Keratinocyte (primary cell): ENCODE measurements around the gene FASLG. TPM values are rescaled to one million over a fixed set of nuclear protein-coding genes. Genes with fewer than 3 reads are reported as not detected.

ENCODE experiments used
- DNase-seq: peaks from one replicate; pipeline ENCODE4 v3.0.0-alpha.2; 2011; ENCODE audit warnings: low read depth, missing footprints, low spot score
- FAIRE-seq: peaks from 2 replicates; lab custom pipeline; 2011; peaks lifted over from hg19 to GRCh38; lab: Jason Lieb, UNC
- H2AFZ ChIP-seq: 2 replicates; pipeline ENCODE4 v1.6.0; 2012; ENCODE audit warnings: low read length, control low read depth, inconsistent platforms; ENCODE audit not compliant: control insufficient read depth
- H3K27ac ChIP-seq: 2 replicates; pipeline ENCODE4 v1.5.1; 2011; ENCODE audit warnings: low read length; ENCODE audit not compliant: control insufficient read depth, insufficient read depth
- H3K27me3 ChIP-seq: 3 replicates; pipeline ENCODE4 v1.6.0; 2011; ENCODE audit warnings: low read length; ENCODE audit not compliant: control insufficient read depth, insufficient read depth; ENCODE audit errors: extremely low read depth
- H3K36me3 ChIP-seq, 2 experiments: 2 replicates in 1 of 2; 3 replicates in 1 of 2; pipeline ENCODE4 v1.5.1; 2011; ENCODE audit warnings: low read length in 2 of 2, mild to moderate bottlenecking in 1 of 2; ENCODE audit not compliant: control insufficient read depth in 2 of 2, insufficient read depth in 2 of 2; ENCODE audit errors: extremely low read depth in 1 of 2
- H3K4me1 ChIP-seq: 3 replicates; pipeline ENCODE4 v1.5.1; 2011; ENCODE audit warnings: low read length; ENCODE audit not compliant: control insufficient read depth, insufficient read depth; ENCODE audit errors: extremely low read depth
- H3K4me2 ChIP-seq: 3 replicates; pipeline ENCODE4 v1.6.0; 2011; ENCODE audit warnings: low read depth, low read length; ENCODE audit not compliant: control insufficient read depth, insufficient read depth; ENCODE audit errors: extremely low read depth
- H3K4me3 ChIP-seq, 3 experiments: fragments of 200-600 bp in 1 of 3; sonication (generic) in 1 of 3; 2 replicates in 2 of 3; 3 replicates in 1 of 3; pipeline ENCODE4 v1.5.1; 2011 to 2016; ENCODE audit warnings: low read length in 3 of 3, mild to moderate bottlenecking in 3 of 3, control low read depth in 2 of 3, inconsistent platforms in 1 of 3, low read depth in 1 of 3, mixed read lengths in 1 of 3, mixed run types in 1 of 3, moderate library complexity in 1 of 3; ENCODE audit not compliant: control insufficient read depth in 2 of 3, insufficient read depth in 2 of 3; ENCODE audit errors: extremely low read depth in 1 of 3
- H3K79me2 ChIP-seq: 2 replicates; pipeline ENCODE4 v1.6.0; 2012; ENCODE audit warnings: low read length; ENCODE audit not compliant: control insufficient read depth, insufficient read depth
- H3K9ac ChIP-seq: 3 replicates; pipeline ENCODE4 v1.6.0; 2011; ENCODE audit warnings: low read length; ENCODE audit not compliant: control insufficient read depth, insufficient read depth; ENCODE audit errors: extremely low read depth
- H3K9me1 ChIP-seq: 3 replicates; pipeline ENCODE4 v1.6.0; 2011; ENCODE audit warnings: low read length; ENCODE audit not compliant: control insufficient read depth, insufficient read depth; ENCODE audit errors: extremely low read depth
- H3K9me3 ChIP-seq: 2 replicates; pipeline ENCODE4 v1.5.1; 2012; ENCODE audit warnings: low read depth, low read length; ENCODE audit not compliant: control insufficient read depth
- H4K20me1 ChIP-seq: 3 replicates; pipeline ENCODE4 v1.6.0; 2011; ENCODE audit warnings: low read length; ENCODE audit not compliant: control insufficient read depth, insufficient read depth; ENCODE audit errors: extremely low read depth
- EZH2 ChIP-seq: IDR thresholded peaks from one replicate; pipeline ENCODE4 v1.6.1; 2012; ENCODE audit warnings: inconsistent platforms, mild to moderate bottlenecking, low read length, moderate library complexity
- dilution Hi-C: fragments of 300-500 bp; cut with MboI; formaldehyde crosslinking; loops from one replicate; pipeline ENCODE4 v1.7.0; 2020; ENCODE audit warnings: low sequenced_read_pairs; ENCODE audit not compliant: extremely low pct_ligation_motif_present
- polyA plus RNA-seq, 5 experiments: library from polyadenylated mRNA; depleted of rRNA in 3 of 5; stranded (reverse) in 3 of 5; stranded (forward) in 1 of 5; unstranded in 1 of 5; fragments of >200 nt; gene quantifications; 1 replicate in 1 of 5; 2 replicates in 3 of 5; 3 replicates in 1 of 5; pipeline versions ENCODE4 v1.2.1 to v1.2.3, GENCODE V29; 2011 to 2012; ENCODE audit warnings: missing spikeins in 2 of 5, low read depth in 1 of 5, low replicate concordance in 1 of 5
- TF ChIP-seq, protein P1 (sequence below), 3 experiments: IDR thresholded peaks in 1 of 3; conservative IDR thresholded peaks in 1 of 3; optimal IDR thresholded peaks in 1 of 3; 2 replicates in 2 of 3; 3 replicates in 1 of 3; pipeline versions ENCODE3 to v1.5.1; 2011; ENCODE audit warnings: low read length in 3 of 3, mild to moderate bottlenecking in 3 of 3, moderate library complexity in 2 of 3, control low read depth in 1 of 3, inconsistent platforms in 1 of 3; ENCODE audit not compliant: insufficient read depth in 2 of 3; ENCODE audit errors: extremely low read depth in 1 of 3

Gene FASLG
- polyA plus RNA-seq, 1 donor (not counting 4 experiments of a cell fraction or from before 2014, with no cell fraction given) = 0.04 TPM

DNA sequence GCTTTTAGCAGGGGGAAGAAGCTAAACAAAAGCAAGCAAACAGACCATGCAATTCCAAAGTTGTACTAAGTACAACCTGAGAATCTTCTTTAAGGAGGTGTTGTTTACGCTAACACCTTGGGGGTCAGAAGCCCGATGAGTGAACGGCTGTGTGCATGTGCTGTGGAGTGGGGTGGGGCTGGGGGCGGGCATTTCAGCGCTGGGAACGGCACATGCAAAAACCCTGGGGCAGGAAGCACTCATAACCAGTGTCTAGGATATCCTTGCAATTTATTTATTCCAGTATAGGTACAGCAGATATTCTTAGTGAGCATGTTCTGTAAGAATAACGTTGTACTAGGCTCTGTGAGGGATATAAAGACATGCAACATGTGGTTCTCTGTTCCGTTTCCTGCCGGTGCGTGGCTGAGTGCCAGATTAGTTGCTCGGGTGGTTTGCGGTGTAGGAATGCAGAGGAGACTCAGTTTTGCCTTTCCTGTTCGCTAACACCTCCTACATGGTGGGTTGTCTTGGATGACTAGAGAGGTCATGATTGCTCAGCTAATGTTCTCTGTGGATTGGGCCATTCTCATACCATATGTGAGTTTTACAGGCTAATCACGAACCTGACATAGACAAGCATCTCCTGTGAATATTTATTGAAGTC is 3.7 kb downstream of the FASLG start:
- Histone ChIP-seq H3K79me2 (no peaks in the 10 kb centered on the region), H2AFZ (peak overlapping the region; percentile 76), H4K20me1 (no peaks in the 10 kb centered on the region), H3K9me1 (no peaks in the 10 kb centered on the region), H3K4me1 (peaks cover 17% of the 10 kb centered on the region), H3K27me3 (no peaks in the 10 kb centered on the region), H3K4me3 (no peak overlapping the region), H3K36me3 (no peaks in the 10 kb centered on the region), H3K27ac (peak overlapping the region; percentile 22), H3K9me3 (no peaks in the 10 kb centered on the region), H3K4me2 (peak overlapping the region; percentile 67), H3K9ac (no peak overlapping the region)
- FAIRE-seq (peak; percentile 93), DNase-seq (peak; percentile 32)
- dilution Hi-C loops = no loop called here
- TF ChIP-seq, protein P1, sequence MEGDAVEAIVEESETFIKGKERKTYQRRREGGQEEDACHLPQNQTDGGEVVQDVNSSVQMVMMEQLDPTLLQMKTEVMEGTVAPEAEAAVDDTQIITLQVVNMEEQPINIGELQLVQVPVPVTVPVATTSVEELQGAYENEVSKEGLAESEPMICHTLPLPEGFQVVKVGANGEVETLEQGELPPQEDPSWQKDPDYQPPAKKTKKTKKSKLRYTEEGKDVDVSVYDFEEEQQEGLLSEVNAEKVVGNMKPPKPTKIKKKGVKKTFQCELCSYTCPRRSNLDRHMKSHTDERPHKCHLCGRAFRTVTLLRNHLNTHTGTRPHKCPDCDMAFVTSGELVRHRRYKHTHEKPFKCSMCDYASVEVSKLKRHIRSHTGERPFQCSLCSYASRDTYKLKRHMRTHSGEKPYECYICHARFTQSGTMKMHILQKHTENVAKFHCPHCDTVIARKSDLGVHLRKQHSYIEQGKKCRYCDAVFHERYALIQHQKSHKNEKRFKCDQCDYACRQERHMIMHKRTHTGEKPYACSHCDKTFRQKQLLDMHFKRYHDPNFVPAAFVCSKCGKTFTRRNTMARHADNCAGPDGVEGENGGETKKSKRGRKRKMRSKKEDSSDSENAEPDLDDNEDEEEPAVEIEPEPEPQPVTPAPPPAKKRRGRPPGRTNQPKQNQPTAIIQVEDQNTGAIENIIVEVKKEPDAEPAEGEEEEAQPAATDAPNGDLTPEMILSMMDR (optimal IDR thresholded peaks at IDR 0.05 in 1 of 3, IDR thresholded peaks at IDR 0.05 in 1 of 3, conservative IDR thresholded peaks at IDR 0.05 in 1 of 3; ENCODE audit: extremely low read depth in 1 of 3, insufficient read depth in 2 of 3, low read length in 3 of 3) = no peak
- no peak for TF ChIP-seq EZH2

DNA sequence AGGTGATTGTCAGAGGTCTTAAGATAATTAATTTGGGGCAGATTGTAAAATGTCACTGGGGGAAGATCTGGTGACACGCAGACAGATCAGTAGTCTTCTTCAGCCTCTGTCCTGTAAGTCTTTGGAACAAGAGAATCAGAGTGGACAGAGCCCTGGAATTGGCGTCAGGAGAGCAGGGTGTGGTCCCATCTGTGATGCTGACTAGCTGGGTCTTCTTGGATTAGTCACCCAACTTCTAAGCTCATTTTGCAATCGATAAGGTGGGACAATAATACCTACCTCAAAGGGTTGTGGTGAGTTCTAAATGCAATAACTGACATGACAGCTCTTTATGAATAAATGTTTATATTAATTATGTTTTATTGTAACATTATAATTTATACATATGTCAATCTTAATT is 4.8 kb downstream of the FASLG start:
- Histone ChIP-seq H4K20me1 (no peaks in the 10 kb centered on the region), H3K9me3 (no peaks in the 10 kb centered on the region), H3K9me1 (no peaks in the 10 kb centered on the region), H3K79me2 (no peaks in the 10 kb centered on the region), H3K4me1 (peaks cover 16% of the 10 kb centered on the region), H3K36me3 (no peaks in the 10 kb centered on the region), H3K4me3 (no peak overlapping the region), H3K27ac (no peak overlapping the region), H3K27me3 (no peaks in the 10 kb centered on the region), H3K4me2 (no peak overlapping the region), H3K9ac (no peak overlapping the region), H2AFZ (no peak overlapping the region)
- DNase-seq = no peak
- TF ChIP-seq EZH2 = no peak
- TF ChIP-seq, protein P1 (optimal IDR thresholded peaks at IDR 0.05 in 1 of 3, IDR thresholded peaks at IDR 0.05 in 1 of 3, conservative IDR thresholded peaks at IDR 0.05 in 1 of 3; ENCODE audit: extremely low read depth in 1 of 3, insufficient read depth in 2 of 3, low read length in 3 of 3) = no peak
- dilution Hi-C loops = no loop called here
- FAIRE-seq = peak; percentile 53
